ENCODE measurements around the gene ONECUT2. TPM values are rescaled to one million over a fixed set of nuclear protein-coding genes. Genes with fewer than 3 reads are reported as not detected.
A peak's percentile ranks its signal among the peaks of the same experiment; 100 is the strongest.

ONECUT2 gene
- 0.48 and 0.72 TPM in 2 replicates for total RNA-seq (2021)
- long read RNA-seq, full-length matches to known transcripts, result 1 of 3 reads
- long read RNA-seq, partial matches to known transcripts, result 0 of 3 reads
- long read RNA-seq, other reads (novel, unspliced or antisense), result 2 of 3 reads

GRCh38 chr18:57434536-57435494 lies at the start of gene ONECUT2:
Gene ONECUT2 (plus strand): TSS chr18:57435374. CDS start chr18:57435717, 343 bp downstream.
- Histone ChIP-seq H4K5ac (ENCODE audit: insufficient read length, low read depth, low read length) (no peak within 1 kb of the TSS), H3K4me1 (ENCODE audit: insufficient read depth, low read length) (no peaks in the 10 kb centered on the region), H3K27me3 (ENCODE audit: insufficient read depth, low read length) (peaks cover 79% of the 10 kb centered on the region), H3K23me2 (ENCODE audit: insufficient read length, low read depth, low read length, poor library complexity, severe bottlenecking) (peaks cover 37% of the 10 kb centered on the region), H4K91ac (ENCODE audit: insufficient read length, low read depth, low read length) (no peak within 1 kb of the TSS), H3K9me3 (ENCODE audit: control insufficient read depth, low read depth, low read length) (no peaks in the 10 kb centered on the region), H4K20me1 (ENCODE audit: control insufficient read depth, insufficient read depth, insufficient read length) (no peaks in the 10 kb centered on the region), H3K56ac (ENCODE audit: insufficient read length, low read depth, low read length) (no peak within 1 kb of the TSS), H3K27ac (ENCODE audit: insufficient read length, low read depth, low read length) (no peak within 1 kb of the TSS), H3K9ac (ENCODE audit: extremely low read depth, insufficient read length, low read length) (no peak within 1 kb of the TSS), H3K4ac (ENCODE audit: low read depth, low read length) (no peak within 1 kb of the TSS), H4K8ac (replicated peaks; ENCODE audit: insufficient read length, low read depth, low read length) (no peak within 1 kb of the TSS), H3K14ac (ENCODE audit: insufficient read depth, low read length) (no peak within 1 kb of the TSS; the same call in 1 of the 2 replicates), H3K23ac (ENCODE audit: insufficient read length, low read depth, low read length) (no peak within 1 kb of the TSS), H3T11ph (ENCODE audit: low read length) (no peak within 1 kb of the TSS), H2AFZ (ENCODE audit: low read length) (no peak within 1 kb of the TSS), H2BK120ac (ENCODE audit: low read depth, low read length, poor library complexity, severe bottlenecking) (no peak within 1 kb of the TSS), H3K4me2 (ENCODE audit: insufficient read depth, insufficient read length, low read length) (peak within 1 kb of the TSS; percentile 66), H2AK5ac (ENCODE audit: insufficient read length, low read length) (no peak within 1 kb of the TSS), H3K18ac (ENCODE audit: insufficient read length, low read depth, low read length) (no peak within 1 kb of the TSS), H2BK12ac (ENCODE audit: insufficient read length, low read depth, low read length) (no peak within 1 kb of the TSS), H2BK15ac (ENCODE audit: low read depth, low read length) (no peak within 1 kb of the TSS), H3K79me2 (ENCODE audit: insufficient read depth, low read length) (no peaks in the 10 kb centered on the region), H2BK20ac (ENCODE audit: low read depth, low read length, poor library complexity, severe bottlenecking) (no peak within 1 kb of the TSS), H3K79me1 (ENCODE audit: insufficient read depth, low read depth, low read length, poor library complexity, severe bottlenecking) (no peaks in the 10 kb centered on the region), H2BK5ac (ENCODE audit: insufficient read length, low read length) (no peak within 1 kb of the TSS)
- H3K27ac Mint-ChIP-seq, result no peak within 1 kb of the TSS
- H3K27me3 Mint-ChIP-seq (ENCODE audit: low read depth), result peaks cover 97% of the 10 kb centered on the region
- peaks cover 68 to 78% of the 10 kb centered on the region in 2 experiments for H3K4me1 Mint-ChIP-seq
- DNase-seq, result peak; percentile 98
- TF ChIP-seq CTCF (conservative IDR thresholded peaks at IDR 0.05), result no peak
- no peaks in the 10 kb centered on the region for H3K36me3 Mint-ChIP-seq (ENCODE audit: insufficient read depth in 1 of 3, low read depth in 3 of 3)
- peaks cover 4 to 9% of the 10 kb centered on the region in 2 experiments; a peak in 3 of 5 replicates for H3K9me3 Mint-ChIP-seq
- no CpG with 5 or more reads among the region's 69 CpGs for WGBS (ENCODE audit: extremely low coverage, insufficient read length, low lambda C conversion rate)
- H3K4me3 Mint-ChIP-seq, result peak within 1 kb of the TSS; percentile 67 to 85

All from H9 (cell line).